VCaP (cell line): ENCODE data around the gene PCDHB15.
"Not testable (repeated sequence)": the region's sequence is repeated elsewhere in the genome, so short reads cannot be mapped to it uniquely, and the experiment has no call there.

Experiments used
- H3K27ac ChIP-seq: fragments of 450-650 bp; 2 replicates; pipeline ENCODE4 v1.5.1; 2017
- TF ChIP-seq, protein P1 (sequence below): fragments of 450-650 bp; conservative IDR thresholded peaks from 2 replicates; pipeline ENCODE4 v1.5.1; 2017; ENCODE audit warnings: mild to moderate bottlenecking, moderate library complexity

Gene PCDHB15

DNA sequence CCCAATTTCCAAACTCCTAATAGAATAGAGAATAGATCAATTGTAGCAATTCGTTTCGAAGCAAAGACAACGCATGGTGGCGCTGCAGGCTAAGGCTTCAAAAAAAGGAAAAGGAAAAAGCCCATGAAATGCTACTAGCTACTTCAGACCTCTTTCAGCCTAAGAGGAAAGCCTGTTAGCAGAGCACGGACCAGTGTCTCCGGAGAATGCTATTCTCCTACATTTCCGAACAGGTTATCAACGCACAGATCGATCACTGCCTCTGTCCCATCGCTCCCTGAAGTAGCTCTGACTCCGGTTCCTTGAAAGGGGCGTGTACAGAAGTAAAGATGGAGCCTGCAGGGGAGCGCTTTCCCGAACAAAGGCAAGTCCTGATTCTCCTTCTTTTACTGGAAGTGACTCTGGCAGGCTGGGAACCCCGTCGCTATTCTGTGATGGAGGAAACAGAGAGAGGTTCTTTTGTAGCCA is at the start of gene PCDHB15:
Gene PCDHB15 (plus strand): TSS at position 146 of the 468 bp plus-strand sequence. CDS start 184 bp downstream, at position 330.
- TF ChIP-seq, protein P1, sequence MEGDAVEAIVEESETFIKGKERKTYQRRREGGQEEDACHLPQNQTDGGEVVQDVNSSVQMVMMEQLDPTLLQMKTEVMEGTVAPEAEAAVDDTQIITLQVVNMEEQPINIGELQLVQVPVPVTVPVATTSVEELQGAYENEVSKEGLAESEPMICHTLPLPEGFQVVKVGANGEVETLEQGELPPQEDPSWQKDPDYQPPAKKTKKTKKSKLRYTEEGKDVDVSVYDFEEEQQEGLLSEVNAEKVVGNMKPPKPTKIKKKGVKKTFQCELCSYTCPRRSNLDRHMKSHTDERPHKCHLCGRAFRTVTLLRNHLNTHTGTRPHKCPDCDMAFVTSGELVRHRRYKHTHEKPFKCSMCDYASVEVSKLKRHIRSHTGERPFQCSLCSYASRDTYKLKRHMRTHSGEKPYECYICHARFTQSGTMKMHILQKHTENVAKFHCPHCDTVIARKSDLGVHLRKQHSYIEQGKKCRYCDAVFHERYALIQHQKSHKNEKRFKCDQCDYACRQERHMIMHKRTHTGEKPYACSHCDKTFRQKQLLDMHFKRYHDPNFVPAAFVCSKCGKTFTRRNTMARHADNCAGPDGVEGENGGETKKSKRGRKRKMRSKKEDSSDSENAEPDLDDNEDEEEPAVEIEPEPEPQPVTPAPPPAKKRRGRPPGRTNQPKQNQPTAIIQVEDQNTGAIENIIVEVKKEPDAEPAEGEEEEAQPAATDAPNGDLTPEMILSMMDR = peak; percentile 46
- H3K27ac ChIP-seq = no peak within 1 kb of the TSS

DNA sequence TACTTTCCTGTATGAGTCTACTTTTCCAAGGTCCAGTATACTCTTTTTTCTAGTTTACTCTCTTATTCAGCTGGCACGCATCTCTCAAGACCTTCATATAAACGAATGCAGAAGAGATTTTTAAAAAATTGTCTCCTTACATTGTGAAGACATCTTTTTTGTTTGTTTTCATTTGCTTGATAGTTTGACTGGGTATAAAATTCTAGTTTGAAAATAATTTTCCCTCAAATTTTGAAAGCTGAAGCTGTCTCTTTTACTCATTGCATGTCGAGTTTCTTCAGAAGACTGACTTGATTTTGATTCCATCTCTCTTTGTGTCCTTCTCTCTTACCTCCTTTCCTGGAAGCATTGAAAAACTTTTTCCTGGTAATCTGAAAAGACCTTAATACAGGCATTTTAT is 48.8 kb upstream of the PCDHB15 start:
- TF ChIP-seq, protein P1 = no peak
- no peak overlapping the region for H3K27ac ChIP-seq

DNA sequence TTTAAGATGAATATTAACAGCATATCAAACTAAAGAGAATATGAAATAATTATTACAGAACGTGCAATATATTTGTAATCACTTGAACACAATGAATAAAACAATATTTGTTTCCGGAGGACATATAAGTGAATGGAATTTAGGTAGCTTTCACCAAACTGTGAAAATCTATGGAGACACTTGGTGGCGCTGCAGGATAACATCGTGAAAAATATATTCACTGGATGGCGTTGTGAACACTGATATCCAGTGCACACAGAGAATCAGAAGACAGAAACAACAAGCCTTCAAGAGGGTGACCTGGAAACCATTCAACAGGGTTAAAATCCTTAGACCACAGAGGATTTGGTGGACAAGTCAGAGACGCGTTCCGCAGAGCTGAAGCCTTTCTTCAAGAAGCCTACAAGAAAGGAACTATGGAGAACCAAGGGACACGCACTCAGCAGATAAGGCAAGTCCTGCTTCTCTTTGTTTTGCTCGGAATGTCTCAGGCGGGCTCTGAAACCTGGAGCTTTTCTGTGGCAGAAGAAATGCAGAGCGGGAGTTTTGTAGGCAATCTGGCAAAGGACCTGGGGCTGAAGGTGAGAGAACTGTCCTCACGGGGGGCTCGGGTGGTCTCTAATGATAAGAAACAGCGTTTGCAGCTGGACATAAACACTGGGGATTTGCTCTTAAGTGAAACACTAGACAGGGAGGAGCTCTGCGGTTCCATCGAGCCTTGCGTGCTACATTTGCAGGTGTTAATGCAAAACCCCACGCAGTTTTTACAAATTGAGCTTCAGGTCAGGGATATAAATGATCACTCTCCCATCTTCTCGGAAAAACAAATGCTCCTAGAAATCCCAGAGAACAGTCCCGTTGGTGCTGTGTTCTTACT is 45.6 kb upstream of the PCDHB15 start, which contains the start of gene PCDHB11:
Gene PCDHB11 (plus strand): TSS at position 269 of the 877 bp plus-strand sequence. CDS start 148 bp downstream, at position 417.
- TF ChIP-seq, protein P1 = peak; percentile 87
- peak within 1 kb of the TSS; percentile 73 for H3K27ac ChIP-seq

DNA sequence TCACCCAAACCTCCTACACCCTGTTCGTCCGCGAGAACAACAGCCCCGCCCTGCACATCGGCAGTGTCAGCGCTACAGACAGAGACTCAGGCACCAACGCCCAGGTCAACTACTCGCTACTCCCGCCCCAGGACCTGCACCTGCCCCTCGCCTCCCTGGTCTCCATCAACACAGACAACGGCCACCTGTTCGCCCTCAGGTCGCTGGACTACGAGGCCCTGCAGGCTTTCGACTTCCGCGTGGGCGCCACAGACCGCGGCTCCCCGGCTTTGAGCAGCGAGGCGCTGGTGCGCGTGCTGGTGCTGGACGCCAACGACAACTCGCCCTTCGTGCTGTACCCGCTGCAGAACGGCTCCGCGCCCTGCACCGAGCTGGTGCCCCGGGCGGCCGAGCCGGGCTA is 44.1 kb upstream of the PCDHB15 start:
- not testable (repeated sequence) for H3K27ac ChIP-seq

DNA sequence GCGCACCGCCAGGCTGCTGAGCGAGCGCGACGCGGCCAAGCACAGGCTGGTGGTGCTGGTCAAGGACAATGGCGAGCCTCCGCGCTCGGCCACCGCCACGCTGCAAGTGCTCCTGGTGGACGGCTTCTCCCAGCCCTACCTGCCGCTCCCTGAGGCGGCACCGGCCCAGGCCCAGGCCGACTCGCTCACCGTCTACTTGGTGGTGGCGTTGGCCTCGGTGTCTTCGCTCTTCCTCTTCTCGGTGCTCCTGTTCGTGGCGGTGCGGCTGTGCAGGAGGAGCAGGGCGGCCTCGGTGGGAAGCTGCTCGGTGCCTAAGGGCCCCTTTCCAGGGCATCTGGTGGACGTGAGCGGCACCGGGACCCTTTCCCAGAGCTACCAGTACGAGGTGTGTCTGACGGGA is 43.5 kb upstream of the PCDHB15 start:
- not testable (repeated sequence) for H3K27ac ChIP-seq

DNA sequence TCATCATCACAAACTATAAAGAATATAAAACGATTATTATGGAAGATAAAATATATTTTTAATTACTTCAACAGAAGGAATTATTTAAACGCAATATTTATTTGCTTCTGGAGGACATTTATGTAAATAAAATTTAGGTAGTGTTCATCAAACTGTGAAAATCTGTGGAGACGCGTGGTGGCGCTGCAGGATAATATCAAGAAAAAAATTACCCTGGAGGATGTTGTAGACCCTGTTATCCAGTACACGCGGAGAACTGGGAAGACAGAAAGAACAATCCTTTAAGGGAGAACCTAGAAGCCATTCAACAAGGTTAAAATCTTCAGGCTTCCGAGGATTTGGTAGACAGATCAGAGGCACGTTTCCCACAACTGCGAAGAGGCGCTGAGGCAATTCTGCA is 36.7 kb upstream of the PCDHB15 start, which contains the start of gene PCDHB12:
Gene PCDHB12 (plus strand): TSS at position 242 of the 400 bp plus-strand sequence. CDS start 189 bp downstream, outside the sequence.
- H3K27ac ChIP-seq = no peak within 1 kb of the TSS
- TF ChIP-seq, protein P1 = no peak

DNA sequence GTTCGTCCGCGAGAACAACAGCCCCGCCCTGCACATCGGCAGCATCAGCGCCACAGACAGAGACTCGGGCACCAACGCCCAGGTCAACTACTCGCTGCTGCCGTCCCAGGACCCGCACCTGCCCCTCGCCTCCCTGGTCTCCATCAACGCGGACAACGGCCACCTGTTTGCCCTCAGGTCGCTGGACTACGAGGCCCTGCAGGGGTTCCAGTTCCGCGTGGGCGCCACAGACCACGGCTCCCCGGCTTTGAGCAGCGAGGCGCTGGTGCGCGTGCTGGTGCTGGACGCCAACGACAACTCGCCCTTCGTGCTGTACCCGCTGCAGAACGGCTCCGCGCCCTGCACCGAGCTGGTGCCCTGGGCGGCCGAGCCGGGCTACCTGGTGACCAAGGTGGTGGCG is 34.9 kb upstream of the PCDHB15 start:
- H3K27ac ChIP-seq = not testable (repeated sequence)

DNA sequence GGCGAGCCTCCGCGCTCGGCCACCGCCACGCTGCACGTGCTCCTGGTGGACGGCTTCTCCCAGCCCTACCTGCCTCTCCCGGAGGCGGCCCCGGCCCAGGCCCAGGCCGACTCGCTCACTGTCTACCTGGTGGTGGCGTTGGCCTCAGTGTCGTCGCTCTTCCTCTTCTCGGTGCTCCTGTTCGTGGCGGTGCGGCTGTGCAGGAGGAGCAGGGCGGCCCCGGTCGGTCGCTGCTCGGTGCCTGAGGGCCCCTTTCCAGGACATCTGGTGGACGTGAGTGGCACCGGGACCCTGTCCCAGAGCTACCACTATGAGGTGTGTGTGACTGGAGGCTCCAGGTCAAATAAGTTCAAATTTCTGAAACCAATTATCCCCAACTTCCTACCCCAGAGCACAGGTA is 34.3 kb upstream of the PCDHB15 start:
- not testable (repeated sequence) for H3K27ac ChIP-seq

DNA sequence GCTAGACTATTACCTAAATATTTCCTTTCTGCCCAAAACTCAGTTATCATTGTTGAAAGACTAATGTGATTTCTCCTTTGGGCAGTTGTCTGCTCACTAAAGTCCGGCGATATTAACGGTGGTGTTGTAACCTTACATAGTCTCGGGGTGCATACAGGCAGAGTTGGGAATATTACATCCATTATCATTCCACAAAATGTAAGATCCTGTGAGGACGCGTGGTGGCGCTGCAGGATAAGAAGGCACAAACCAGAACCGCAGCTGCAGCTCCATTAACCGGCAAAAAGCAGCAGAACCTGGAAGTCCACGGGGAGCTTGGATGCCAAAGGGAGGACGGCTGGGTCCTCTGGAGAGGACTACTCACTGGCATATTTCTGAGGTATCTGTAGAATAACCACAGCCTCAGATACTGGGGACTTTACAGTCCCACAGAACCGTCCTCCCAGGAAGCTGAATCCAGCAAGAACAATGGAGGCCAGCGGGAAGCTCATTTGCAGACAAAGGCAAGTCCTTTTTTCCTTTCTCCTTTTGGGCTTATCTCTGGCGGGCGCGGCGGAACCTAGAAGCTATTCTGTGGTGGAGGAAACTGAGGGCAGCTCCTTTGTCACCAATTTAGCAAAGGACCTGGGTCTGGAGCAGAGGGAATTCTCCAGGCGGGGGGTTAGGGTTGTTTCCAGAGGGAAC is 31.4 kb upstream of the PCDHB15 start, which contains the start of gene PCDHB13:
Gene PCDHB13 (plus strand): TSS at position 264 of the 684 bp plus-strand sequence. CDS start 205 bp downstream, at position 469.
- TF ChIP-seq, protein P1 = peak; percentile 47
- H3K27ac ChIP-seq = not testable (repeated sequence)

DNA sequence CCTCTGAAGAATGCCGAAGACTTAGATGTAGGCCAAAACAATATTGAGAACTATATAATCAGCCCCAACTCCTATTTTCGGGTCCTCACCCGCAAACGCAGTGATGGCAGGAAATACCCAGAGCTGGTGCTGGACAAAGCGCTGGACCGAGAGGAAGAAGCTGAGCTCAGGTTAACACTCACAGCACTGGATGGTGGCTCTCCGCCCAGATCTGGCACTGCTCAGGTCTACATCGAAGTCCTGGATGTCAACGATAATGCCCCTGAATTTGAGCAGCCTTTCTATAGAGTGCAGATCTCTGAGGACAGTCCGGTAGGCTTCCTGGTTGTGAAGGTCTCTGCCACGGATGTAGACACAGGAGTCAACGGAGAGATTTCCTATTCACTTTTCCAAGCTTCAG is 30.6 kb upstream of the PCDHB15 start:
- H3K27ac ChIP-seq = not testable (repeated sequence)

DNA sequence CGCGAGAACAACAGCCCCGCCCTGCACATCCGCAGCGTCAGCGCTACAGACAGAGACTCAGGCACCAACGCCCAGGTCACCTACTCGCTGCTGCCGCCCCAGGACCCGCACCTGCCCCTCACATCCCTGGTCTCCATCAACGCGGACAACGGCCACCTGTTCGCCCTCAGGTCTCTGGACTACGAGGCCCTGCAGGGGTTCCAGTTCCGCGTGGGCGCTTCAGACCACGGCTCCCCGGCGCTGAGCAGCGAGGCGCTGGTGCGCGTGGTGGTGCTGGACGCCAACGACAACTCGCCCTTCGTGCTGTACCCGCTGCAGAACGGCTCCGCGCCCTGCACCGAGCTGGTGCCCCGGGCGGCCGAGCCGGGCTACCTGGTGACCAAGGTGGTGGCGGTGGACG is 29.7 kb upstream of the PCDHB15 start:
- H3K27ac ChIP-seq = not testable (repeated sequence)

DNA sequence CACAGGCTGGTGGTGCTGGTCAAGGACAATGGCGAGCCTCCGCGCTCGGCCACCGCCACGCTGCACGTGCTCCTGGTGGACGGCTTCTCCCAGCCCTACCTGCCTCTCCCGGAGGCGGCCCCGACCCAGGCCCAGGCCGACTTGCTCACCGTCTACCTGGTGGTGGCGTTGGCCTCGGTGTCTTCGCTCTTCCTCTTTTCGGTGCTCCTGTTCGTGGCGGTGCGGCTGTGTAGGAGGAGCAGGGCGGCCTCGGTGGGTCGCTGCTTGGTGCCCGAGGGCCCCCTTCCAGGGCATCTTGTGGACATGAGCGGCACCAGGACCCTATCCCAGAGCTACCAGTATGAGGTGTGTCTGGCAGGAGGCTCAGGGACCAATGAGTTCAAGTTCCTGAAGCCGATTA is 29.2 kb upstream of the PCDHB15 start:
- not testable (repeated sequence) for H3K27ac ChIP-seq
